Cardiac muscle cell (in vitro differentiated cells and primary cell): Measurements from ENCODE around the gene VWA5A. TPM values are rescaled to one million over a fixed set of nuclear protein-coding genes. Genes with fewer than 3 reads are reported as not detected.

ENCODE experiments used
- DNase-seq, 2 donors: peaks; one replicate each; pipeline versions ENCODE4 v3.0.0 to v3.0.0-alpha.2; 2010 to 2017; ENCODE audit warnings: low read depth in 1 of 2, low spot score in 1 of 2
- H3K27ac ChIP-seq: fragments of 200-600 bp; sonication (generic); 2 replicates; pipeline ENCODE4 v1.5.1; 2016
- H3K27me3 ChIP-seq: fragments of 200-600 bp; sonication (generic); 2 replicates; pipeline ENCODE4 v1.6.0; 2016; ENCODE audit warnings: control low read depth
- H3K36me3 ChIP-seq: fragments of 200-600 bp; sonication (generic); 2 replicates; pipeline ENCODE4 v1.5.1; 2016; ENCODE audit warnings: control low read depth
- H3K4me1 ChIP-seq: fragments of 200-600 bp; sonication (generic); 2 replicates; pipeline ENCODE4 v1.8.1; 2017; ENCODE audit warnings: low read depth, mild to moderate bottlenecking, mixed run types
- H3K4me3 ChIP-seq: fragments of 200-600 bp; sonication (generic); 2 replicates; pipeline ENCODE4 v1.5.1; 2016; ENCODE audit warnings: mild to moderate bottlenecking
- H3K9me3 ChIP-seq: fragments of 200-600 bp; sonication (generic); 2 replicates; pipeline ENCODE4 v1.5.1; 2017; ENCODE audit warnings: low read depth, mild to moderate bottlenecking, control low read depth
- CTCF ChIP-seq: IDR thresholded peaks from 2 replicates; pipeline ENCODE4 v1.5.1; 2012; ENCODE audit warnings: low read depth, mild to moderate bottlenecking, low read length
- polyA plus RNA-seq: library from polyadenylated mRNA; unstranded; fragments of >200 nt; fragmentation: Nextera tagmentation; extraction: Ambion mirVana; gene quantifications from 2 replicates; pipeline ENCODE4 v1.2.1, GENCODE V29; 2016
- total RNA-seq: library from RNA; depleted of rRNA; stranded (reverse); fragments of >200 nt; gene quantifications from 2 replicates; pipeline ENCODE4 v1.2.3, GENCODE V29; 2016

VWA5A gene
- total and polyA plus RNA-seq, 2 experiments from 2014 or later, result 20.8 to 37.6 TPM

- H3K4me1 ChIP-seq, result no peaks in the 10 kb centered on the region
- no peak overlapping the region for H3K4me3 ChIP-seq
- H3K27me3 ChIP-seq, result no peaks in the 10 kb centered on the region
- no peaks in the 10 kb centered on the region for H3K9me3 ChIP-seq
- no peak for DNase-seq
- H3K36me3 ChIP-seq, result no peaks in the 10 kb centered on the region
- H3K27ac ChIP-seq, result no peak overlapping the region
- no peak for TF ChIP-seq CTCF
Measured at GRCh38 chr11:124096364-124096763, 18.9 kb upstream of the VWA5A start.

GRCh38 chr11:124098141-124098540 is 17.1 kb upstream of the VWA5A start:
- Histone ChIP-seq H3K27ac (no peak overlapping the region), H3K4me1 (no peaks in the 10 kb centered on the region), H3K36me3 (no peaks in the 10 kb centered on the region), H3K27me3 (no peaks in the 10 kb centered on the region), H3K9me3 (no peaks in the 10 kb centered on the region), H3K4me3 (no peak overlapping the region)
- no peak for DNase-seq
- TF ChIP-seq CTCF, result no peak

- Histone ChIP-seq H3K4me1 (no peaks in the 10 kb centered on the region), H3K27me3 (no peaks in the 10 kb centered on the region), H3K9me3 (no peaks in the 10 kb centered on the region), H3K36me3 (no peaks in the 10 kb centered on the region), H3K4me3 (no peak overlapping the region), H3K27ac (no peak overlapping the region)
- no peak for DNase-seq
- TF ChIP-seq CTCF, result no peak
Measured at GRCh38 chr11:124101737-124102136, 13.5 kb upstream of the VWA5A start.

- H3K9me3 ChIP-seq, result no peaks in the 10 kb centered on the region
- TF ChIP-seq CTCF, result peak; percentile 29
- H3K4me3 ChIP-seq, result no peak overlapping the region
- DNase-seq, result peak; percentile 7 to 36
- no peaks in the 10 kb centered on the region for H3K27me3 ChIP-seq
- H3K27ac ChIP-seq, result no peak overlapping the region
- no peaks in the 10 kb centered on the region for H3K4me1 ChIP-seq
- no peaks in the 10 kb centered on the region for H3K36me3 ChIP-seq
Measured at GRCh38 chr11:124108156-124108555, 7.1 kb upstream of the VWA5A start.

- H3K36me3 ChIP-seq, result no peaks in the 10 kb centered on the region
- H3K9me3 ChIP-seq, result no peaks in the 10 kb centered on the region
- H3K4me1 ChIP-seq, result no peaks in the 10 kb centered on the region
- no peaks in the 10 kb centered on the region for H3K27me3 ChIP-seq
- H3K27ac ChIP-seq, result no peak overlapping the region
- H3K4me3 ChIP-seq, result no peak overlapping the region
- TF ChIP-seq CTCF, result no peak
- no peak for DNase-seq
Measured at GRCh38 chr11:124109377-124109776, 5.9 kb upstream of the VWA5A start.

GRCh38 chr11:124110201-124110600 is 5.0 kb upstream of the VWA5A start:
- Histone ChIP-seq H3K36me3 (no peaks in the 10 kb centered on the region), H3K27ac (no peak overlapping the region), H3K4me1 (no peaks in the 10 kb centered on the region), H3K4me3 (no peak overlapping the region), H3K9me3 (no peaks in the 10 kb centered on the region), H3K27me3 (no peaks in the 10 kb centered on the region)
- no peak for TF ChIP-seq CTCF
- DNase-seq, result no peak
